Measurements from ENCODE around the gene RAC2.
"Not testable (repeated sequence)": the region's sequence is repeated elsewhere in the genome, so short reads cannot be mapped to it uniquely, and the experiment has no call there.

Gene RAC2

DNA sequence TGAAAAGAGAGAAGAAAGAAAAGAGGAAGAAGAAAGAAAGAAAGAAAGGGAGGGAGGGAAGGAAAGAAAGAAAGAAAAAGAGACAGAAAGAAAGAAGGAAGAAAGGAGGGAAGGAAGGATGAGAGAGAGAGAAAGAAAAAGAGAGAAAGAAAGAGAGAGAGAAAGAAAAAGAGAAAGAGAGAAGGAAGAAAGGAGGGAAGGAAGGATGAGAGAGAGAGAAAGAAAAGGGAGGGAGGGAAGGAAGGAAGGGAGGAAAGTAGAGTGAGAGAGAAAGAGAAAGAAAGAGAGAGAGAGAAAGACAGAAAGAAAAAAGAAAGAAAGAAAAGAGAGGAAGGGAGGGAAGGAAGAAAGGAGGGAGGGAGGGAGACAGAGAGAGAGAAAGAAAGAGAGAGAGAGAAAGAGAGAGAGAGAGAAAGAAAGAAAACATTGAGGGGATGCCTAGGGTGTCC lies 11.5 kb upstream of the RAC2 start:
- no peak for DNase-seq (ENCODE audit: low spot score)

DNA sequence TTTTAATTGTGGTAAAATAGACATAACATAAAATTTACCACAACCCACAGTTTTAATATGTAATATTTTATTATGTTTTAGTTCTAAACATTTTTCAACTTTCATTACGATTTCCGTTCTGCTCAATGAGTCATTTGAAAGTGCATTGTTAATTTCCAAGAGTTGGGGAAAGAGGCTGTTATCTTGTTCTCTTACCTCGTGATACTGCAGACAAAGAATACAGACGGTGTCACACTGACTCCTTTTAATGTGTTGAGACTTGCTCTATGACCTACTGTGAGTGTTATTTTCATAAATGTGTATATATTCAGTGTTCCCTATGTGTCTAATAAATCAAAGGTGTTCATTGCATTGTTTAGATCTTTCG lies 10.8 kb upstream of the RAC2 start:
- no peak for DNase-seq (ENCODE audit: low spot score)

DNA sequence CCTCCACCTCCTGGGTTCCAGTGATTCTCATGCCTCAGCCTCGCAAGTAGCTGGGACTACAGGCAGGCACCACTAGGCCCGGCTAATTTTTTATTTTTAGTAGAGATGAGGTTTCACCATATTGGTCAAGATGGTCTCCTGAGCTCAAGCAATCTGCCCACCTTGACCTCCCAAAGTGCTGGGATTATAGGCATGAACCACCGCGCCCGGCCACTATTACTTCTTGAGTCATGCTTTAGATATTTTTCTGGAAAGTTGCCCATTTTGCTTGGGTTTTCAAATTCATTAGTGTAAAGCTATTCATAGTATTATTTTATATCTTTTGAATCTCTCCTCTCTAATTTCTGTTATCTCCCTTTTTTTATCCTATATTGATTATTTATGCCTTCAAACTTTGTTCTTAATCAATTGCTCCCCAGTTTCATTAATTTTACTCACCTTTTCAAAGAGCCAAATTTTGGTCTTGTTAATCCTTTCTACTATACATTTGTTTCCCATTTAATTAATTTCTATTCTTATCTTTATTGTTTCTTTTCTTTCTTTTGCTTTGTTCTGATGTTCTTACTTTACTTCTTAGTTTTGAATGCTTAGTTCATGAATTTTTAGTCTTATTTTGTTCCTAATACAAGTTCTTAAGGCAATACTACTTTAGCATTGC lies 10.3 kb upstream of the RAC2 start:
- DNase-seq (ENCODE audit: low spot score), result no peak

DNA sequence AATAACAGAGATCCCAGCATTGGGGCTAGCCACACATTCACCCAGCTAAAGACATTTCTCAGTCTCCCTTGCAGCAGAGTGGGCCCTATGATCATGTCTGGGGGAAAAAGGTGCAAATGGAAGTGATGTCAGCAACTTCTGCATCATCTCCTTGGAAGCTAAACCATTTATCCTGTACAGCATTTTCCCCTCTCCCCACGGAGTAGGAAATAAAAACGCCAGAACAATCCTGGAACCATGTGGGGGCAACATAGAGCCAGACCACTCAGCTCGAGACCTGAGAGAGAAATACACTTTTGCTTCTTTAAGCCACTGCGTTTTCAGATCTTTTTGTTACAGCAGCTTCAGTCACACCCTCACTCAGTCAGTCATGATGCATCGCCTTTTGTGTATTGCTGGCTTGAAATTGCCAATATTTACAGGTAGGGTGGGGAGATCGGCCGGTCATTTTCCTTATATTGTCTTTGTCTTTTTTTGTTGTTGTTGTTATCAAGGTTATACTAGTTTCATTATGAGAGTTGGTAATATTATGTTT lies 9.1 kb upstream of the RAC2 start:
- DNase-seq (ENCODE audit: low spot score), result no peak

DNA sequence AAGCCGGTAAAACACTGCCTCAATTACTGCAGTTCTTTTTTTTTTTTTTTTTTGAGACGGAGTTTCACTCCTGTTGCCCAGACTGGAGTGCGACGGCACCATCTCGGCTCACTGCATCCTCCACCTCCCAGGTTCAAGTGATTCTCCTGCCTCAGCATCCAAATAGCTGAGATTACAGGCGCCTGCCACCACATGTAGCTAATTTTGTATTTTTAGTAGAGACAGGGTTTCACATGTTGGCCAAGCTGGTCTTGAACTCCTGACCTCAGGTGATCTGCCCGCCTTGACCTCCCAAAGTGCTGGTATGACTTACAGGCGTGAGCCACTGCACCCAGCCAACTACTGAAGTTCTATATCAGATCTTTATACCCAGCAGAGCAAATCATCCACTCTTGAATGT lies 7.8 kb upstream of the RAC2 start:
- DNase-seq (ENCODE audit: low spot score), result not testable (repeated sequence)

DNA sequence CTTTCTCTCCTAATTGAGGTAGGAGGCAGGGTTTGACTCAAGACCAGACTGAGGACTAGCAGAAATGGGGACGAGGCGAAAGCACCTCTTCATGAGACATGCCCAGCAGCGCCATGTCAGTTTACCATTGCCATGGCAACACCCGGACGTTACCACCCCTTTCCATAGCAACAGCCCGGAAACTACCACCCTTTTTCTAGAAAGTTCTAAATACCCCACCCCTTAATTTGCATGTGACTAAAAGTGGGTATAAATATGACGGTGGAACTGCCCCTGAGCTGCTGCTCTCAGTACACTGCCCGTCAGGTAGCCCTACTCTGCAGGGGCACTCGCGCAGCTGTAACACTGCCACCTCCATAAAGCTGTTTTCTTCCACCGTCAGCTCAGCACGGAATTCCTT lies 5.9 kb upstream of the RAC2 start:
- no peak for DNase-seq (ENCODE audit: low spot score)

DNA sequence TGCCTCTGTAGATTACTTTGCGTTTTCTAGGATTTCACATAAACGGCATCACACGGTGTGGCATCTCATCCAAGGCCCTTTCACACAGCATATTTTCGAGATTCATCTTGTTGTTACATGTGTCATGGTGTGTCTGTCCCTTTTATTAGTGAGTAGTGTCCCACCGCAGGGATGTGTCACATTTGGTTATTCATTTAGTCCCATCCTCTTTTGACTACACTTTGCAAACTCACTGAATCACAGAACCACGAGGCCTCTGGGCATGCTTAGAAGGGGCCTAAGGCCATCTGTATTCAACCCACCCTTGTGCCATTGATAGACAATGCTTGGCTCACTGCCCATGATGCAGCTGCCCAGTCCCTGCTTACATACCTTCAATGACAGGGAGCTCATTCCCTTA lies 4.2 kb upstream of the RAC2 start:
- no peak for DNase-seq (ENCODE audit: low spot score)

DNA sequence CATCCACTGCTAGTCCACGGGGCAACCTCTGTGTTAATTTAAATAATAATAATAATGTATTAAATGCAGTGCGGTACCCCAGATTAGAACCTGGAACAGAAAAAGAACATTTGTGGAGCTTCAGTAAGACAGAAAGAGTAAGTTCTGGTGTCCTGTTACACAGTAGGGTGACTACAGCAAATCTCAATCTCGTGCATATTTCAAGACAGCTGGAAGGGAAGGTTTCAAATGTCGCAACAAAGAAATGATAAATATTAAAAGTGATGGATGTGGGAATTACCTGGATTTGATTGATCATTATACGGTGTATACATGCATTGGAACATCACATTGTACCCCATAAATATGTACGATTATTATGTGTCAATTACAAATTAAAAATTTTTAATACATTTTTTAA lies 1.7 kb upstream of the RAC2 start:
- DNase-seq (ENCODE audit: low spot score), result no peak

DNA sequence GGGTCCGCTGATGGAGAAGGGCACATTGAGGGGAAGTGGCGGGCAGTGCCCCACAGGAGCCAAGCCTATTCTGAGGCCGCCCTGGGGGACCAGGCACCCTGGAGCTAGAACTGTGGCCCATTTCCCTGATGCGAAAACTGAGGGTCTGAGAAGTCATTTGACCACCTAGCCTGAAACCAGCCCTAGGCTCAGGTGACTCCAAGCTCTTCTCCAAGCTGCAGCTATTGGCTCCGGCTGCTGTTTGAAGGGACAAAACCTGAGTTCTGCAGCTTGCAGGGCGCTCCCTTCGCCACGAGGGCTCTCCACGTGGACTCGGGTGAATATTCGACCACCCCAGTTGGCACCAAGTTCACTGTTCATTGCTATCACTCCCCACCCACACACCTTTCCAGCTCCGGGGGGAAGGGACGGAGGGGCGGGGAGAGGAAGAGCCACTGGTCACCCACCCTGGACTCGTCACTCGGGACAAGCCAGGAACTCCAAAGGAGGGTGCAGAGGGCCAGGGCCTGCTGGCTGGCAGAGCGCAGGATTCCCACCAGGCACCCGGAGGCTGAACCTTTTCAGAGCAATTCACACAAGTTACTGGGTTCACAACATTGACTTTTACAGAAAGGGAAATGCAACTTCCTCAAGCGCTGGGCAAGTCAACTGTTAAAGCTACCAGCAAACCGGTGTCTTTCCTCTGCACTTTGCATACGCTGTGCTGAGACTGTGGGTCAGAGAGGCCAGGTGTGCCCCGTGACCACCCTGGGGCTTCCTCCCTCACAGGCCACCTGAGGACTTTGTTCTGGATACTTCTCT lies 1.1 kb upstream of the RAC2 start:
- DNase-seq (ENCODE audit: low spot score), result no peak

DNA sequence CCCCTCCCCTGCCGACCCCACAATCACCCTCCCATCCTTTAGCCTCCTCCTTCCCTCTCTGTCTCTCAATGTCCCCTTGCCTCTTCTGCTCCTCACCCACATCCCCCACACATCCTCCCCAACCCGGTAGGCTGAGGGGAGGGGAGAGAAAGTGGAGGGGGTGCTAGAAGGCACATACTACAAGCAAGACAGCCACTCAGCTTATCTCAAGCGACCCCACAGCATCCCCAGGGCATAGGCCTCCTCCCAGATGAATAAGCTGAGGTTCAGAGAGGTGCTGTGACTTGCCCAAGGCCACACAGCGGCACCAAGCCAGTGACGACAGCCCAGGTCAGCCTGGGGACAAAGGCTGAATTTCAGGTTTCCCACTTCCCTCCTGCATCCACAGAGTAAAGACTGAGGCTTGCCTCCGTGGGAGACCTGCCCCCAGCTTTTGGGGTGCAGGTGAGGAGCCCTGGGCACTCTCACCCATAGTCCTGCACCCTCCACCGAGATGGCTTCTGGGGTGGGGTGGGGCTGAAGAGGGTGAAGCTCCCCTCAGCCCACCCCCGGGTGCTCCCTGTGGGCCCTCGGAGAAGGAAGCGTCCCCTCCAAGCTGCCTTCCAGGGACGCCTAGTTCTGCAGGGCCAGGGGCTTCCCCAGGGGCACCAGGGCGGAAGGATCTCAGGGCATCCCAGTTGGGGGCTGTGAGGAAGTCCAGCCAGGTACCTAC lies 511 bp downstream of the RAC2 start:
- DNase-seq (ENCODE audit: low spot score), result no peak

DNA sequence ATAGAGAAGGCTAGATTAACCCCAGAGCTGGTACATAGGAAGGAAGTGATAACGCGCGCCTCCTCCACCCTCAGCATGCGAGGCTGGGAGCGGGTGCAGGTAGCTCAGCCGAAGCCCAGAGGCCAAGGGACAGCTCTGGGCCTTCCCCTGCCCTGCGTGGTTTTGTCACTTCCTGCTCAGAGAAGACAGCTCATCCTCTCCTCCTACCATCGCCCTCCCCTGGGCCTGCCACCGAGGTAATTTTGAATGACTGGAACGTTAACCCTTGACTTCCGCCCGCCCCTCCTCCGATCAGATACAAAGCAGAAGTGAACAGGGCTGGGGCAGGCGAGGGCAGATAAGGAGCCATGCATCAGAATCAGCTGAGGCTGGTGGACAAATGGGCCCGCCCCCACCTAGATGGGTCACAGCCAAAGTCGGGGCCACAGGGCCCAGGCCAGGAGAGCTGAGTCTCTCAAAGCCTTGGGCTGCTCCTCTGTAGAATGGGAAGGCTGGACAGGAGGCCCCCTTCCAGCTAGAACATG lies 1.6 kb downstream of the RAC2 start:
- DNase-seq (ENCODE audit: low spot score), result no peak

DNA sequence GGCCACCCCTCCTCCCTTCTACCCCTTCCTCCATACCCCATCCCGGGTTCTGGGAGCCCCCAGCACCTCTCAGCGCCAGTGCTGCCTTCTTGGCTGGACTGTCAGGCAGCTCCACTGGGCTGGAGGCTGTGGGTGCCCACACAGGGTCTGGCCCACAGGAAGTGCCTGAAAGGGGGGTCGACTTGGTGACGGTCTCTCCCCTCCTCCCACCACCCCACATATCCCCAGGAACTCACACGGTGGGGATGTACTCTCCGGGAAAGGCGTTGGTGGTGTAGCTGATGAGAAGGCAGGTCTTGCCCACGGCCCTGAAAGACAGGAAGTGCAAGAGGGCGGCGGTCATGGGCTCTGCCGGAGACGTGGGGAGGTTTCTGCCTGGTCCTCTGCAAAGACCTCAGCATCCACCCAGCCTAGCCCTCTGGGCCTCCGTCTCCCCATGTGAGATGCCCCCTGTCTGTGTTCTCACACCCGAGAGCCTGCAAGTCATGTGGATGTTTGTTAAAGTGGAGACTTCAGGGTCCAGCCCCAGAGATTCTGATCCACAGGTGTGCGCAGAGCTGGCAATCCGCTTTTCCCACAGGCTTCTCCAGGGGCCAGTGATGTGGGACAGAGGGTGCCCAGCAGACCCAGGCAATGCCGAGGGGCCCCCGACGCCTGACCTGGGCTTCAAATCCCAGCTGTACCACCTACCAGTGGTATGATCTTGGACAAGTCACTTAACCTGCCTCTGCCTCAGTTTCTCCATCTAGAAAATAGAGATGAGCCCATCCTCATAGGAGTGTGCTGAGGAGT lies 2.5 kb downstream of the RAC2 start:
- DNase-seq (ENCODE audit: low spot score), result no peak

DNA sequence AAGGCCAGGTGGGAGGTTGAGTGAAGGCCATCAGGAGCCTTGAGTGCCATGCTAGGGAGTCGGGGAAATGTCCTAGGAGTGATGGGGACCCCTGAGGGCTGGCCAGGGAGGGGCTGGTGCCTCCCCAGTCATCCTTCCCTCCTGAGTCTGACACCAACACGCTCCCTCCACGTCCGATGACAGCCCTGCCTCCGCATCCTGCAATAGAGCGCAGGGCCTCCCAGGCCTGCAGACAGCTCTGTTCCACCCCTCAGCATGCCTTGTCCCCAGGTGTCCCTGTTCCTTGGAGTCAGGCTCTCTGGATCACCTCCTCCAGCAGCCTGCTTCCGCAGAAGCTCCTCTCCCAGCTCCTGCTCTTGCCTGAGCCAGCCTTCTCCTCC lies 3.1 kb downstream of the RAC2 start:
- no peak for DNase-seq (ENCODE audit: low spot score)

DNA sequence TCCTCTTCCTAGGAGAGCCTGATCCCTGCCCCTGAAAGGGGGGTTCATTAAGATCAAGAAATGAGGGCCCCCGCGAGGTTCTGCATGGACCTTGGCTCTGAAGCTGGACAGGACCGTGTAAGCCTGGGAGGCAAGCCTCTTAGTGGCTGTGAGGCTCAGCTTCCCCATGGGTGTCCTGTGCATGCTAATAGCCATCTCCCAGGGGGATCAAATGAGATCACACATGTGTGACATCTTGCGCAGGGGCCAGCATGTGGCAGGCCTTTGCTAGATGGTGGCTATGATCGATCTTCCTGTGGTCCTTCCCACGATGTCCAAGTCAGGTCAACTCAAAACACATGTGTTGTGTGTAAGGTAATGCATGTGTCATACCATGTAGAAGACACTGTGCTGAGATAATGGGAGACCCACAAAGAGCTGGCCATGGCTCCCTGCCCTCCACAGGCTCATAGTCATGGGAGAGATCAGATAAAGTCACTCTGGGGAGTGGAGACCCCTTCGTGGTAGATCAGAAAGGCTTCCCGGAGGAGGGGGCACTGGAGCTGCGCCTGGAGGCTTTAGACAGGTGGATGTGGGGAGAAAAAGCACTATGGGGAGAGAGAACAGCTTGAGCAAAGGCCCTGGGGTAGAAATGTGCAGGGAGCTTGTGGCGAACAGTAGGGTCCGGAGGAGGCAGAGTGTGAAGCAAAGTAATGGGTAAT lies 3.7 kb downstream of the RAC2 start:
- DNase-seq (ENCODE audit: low spot score), result no peak

DNA sequence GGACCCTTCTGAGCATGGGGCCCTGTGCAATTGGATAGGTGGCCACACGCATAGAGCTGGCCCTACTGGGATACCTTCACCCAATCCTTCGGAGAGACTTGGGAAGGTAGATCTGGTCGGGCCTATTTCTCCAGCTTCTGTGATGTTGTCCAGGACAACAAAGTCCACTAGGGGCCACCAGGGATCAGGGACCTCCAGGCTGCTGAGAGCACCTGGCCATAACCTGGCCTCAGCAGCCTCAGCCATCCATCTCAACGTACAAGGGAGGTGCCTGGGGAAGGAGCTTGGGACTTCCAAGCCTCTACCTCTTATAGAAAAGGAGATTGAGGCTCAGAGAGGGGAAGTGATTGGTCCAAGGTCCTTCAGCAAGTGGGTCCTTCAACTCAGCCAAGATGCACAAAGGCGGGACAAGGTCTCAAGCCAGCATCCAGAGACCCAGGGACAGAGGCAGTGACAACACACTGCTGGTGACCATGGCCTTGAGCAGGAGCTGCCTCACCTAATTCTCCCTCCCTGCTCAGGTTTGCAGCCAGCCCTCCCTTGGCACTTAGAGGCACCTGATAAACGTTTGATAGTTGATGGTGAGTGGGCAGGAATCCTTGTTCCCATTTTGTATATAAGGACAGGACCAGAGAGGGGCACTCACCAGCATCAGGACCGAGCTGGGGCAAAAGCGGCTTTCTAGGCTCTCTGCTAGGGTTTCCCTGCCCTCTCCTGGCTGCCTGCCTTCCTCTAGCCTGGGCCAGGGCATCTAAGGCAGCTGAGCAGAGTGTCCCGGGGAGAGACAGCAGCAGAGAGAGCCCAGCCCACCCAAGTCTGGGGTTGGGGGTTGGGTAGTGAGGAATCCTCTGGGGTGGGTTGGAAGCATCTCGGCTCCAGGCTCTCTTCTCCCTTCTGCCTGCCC lies 4.5 kb downstream of the RAC2 start:
- no peak for DNase-seq (ENCODE audit: low spot score)

DNA sequence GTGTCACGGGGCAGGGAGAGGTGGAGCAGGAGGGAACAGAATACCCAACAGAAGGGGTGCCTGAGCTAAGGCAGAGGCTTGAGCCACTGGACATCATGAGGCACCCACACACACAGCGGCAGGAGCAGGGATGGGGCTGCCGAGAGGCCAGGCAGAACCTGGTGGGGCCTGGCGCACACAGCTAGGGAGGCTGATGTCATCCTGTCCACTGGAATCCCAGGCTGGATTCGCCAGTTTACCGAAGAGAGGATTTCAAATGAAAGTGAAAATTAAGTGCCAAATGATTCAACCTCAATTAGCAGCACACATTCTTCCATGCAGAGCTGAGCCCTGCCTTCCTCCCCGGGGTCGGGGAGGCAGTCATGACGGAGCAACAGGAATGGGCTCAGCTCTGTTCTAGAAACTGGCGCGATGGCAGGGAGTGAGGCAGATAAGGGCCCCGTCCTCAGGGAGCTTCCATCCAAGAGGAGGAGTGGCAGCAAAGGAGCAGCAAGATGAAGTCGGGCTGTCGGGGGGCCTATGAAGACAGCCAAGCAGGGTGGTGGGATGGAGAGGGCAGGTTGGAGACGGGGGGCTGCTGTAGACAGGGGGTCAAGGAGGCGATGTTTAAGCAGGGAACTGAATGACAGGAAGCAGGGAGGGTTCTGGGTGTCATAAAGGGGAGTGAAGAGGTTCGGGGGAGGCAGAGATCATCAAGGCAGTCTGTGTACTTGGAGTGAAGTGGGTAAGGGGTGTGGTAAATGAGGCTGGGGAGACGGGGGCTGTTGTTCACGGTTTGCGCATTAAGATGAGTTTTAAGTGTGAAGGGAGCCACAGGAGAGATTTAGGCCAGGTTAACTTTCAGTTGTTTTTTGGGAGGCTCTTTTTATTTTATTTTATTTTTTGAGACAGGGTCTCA lies 6.4 kb downstream of the RAC2 start:
- DNase-seq (ENCODE audit: low spot score), result no peak

DNA sequence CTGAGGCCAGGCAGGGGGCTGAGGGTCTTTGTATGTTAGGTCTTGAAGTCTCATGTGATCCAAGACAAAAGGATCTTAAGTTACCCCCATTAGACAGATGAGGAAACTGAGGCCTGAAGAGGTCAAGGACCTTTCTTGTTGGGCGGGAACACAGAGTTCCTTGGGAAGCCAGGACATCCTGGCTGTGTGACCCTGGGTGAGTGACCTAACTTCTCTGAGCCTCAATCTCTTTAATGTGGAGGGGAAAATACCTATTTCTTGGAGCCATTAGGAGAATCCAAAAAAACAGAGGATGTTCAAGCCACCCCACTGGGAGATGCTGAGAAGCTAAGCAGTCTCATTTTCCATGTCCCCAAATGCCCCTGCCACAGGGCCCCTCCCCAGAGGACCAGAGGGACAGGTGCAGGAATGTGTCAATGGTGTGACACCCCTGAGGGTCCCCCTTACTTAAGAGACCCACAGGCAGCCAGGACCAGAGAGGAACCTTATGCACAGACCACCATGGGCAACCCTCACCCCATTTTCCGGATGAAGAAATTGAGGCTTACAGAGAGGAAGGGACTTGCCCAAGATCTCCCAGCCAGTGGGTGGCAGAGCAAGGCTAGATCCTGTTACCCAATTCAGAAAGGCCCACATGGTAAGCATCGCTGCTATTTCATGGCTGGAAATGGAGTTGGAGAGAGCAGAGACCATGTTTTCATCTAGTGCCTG lies 8.0 kb downstream of the RAC2 start:
- DNase-seq (ENCODE audit: low spot score), result no peak
